Measurements from ENCODE around the gene RAB27B.

- TF ChIP-seq EP300 (IDR thresholded peaks at IDR 0.05) (no peak), POLR2AphosphoS5 (IDR thresholded peaks at IDR 0.05) (no peak)
Observed at GRCh38 chr18:54849683-54850082, 21.4 kb downstream of the RAB27B start.
